ENCODE results near the gene EFEMP2. TPM values are rescaled to one million over a fixed set of nuclear protein-coding genes. Genes with fewer than 3 reads are reported as not detected.

Gene EFEMP2
- total RNA-seq, 6 experiments from 2014 or later: 5.1 to 13.9 (median 7.8) TPM

GRCh38 chr11:65816696-65817095 is 55.9 kb downstream of the EFEMP2 start:
- H3K4me3 ChIP-seq: no peak overlapping the region
- intact Hi-C loops (cut with DNase I): loop anchor here (5.0 to 10.0 kb wide), 3 partner anchors 102 to 192 kb away; partner anchors contain the start of gene KAT5 (in 2 of the 2)
- no peak for ATAC-seq

More at GRCh38 chr11:65816696-65817095, 55.9 kb downstream of the EFEMP2 start:
- H3K9me3 ChIP-seq: no peaks in the 10 kb centered on the region
- H3K27me3 ChIP-seq: no peaks in the 10 kb centered on the region
- no peak overlapping the region for H3K27ac ChIP-seq
- TF ChIP-seq POLR2A (IDR thresholded peaks at IDR 0.05) (no peak), CTCF (IDR thresholded peaks at IDR 0.05) (no peak)
- no peaks in the 10 kb centered on the region for H3K4me1 ChIP-seq
- WGBS (ENCODE audit: insufficient coverage, low coverage, low lambda C conversion rate, missing lambda C conversion rate): 65% methylated on average over 2 of the region's 3 CpGs
- no peaks in the 10 kb centered on the region for H3K36me3 ChIP-seq
- no peak for DNase-seq

Other genes starting within 250 kb of the EFEMP2 start
- 10 to 100 TPM; 21.1 to 34.1 (median 25.3) TPM for gene SIPA1, start 234.7 kb downstream of the EFEMP2 start, total RNA-seq
- gene RELA, start 209.9 kb downstream of the EFEMP2 start, total RNA-seq: 10 to 100 TPM; 27.8 to 51.1 (median 41.9) TPM
- 10 to 100 TPM; 17.8 to 30.4 (median 24.0) TPM for gene KAT5, start 160.5 kb downstream of the EFEMP2 start, total RNA-seq
- 10 to 100 TPM; 16.8 to 39.1 (median 26.1) TPM for gene RNASEH2C, start 152.0 kb downstream of the EFEMP2 start, total RNA-seq
- 10 to 100 TPM in 3 of 6 experiments, 1 to 10 TPM in 3; 5.0 to 13.5 (median 9.7) TPM for gene AP5B1, start 91.8 kb downstream of the EFEMP2 start, total RNA-seq
- not detected for gene OVOL1, start 85.7 kb downstream of the EFEMP2 start, total RNA-seq
- under 1 TPM in 3 of 6 experiments, not detected in 3; 0.16 to 0.37 (median 0.31) TPM for gene SNX32, start 38.8 kb downstream of the EFEMP2 start, total RNA-seq
- gene CFL1, start 14.6 kb downstream of the EFEMP2 start, total RNA-seq: 100 to 1,000 TPM; 219 to 503 (median 313) TPM
- 10 to 100 TPM; 14.0 to 25.6 (median 19.7) TPM for gene MUS81, start 12.4 kb downstream of the EFEMP2 start, total RNA-seq
- gene CTSW, start 7.0 kb upstream of the EFEMP2 start, total RNA-seq: 1 to 10 TPM in 3 of 6 experiments, under 1 TPM in 3; 0.49 to 1.3 (median 1.0) TPM
- 10 to 100 TPM; 19.4 to 66.1 (median 23.3) TPM for gene FIBP, start 15.7 kb upstream of the EFEMP2 start, total RNA-seq
- gene CCDC85B, start 17.9 kb upstream of the EFEMP2 start, total RNA-seq: 10 to 100 TPM in 2 of 6 experiments, 1 to 10 TPM in 4; 4.9 to 19.2 (median 6.6) TPM
- 1 to 10 TPM in 1 of 6 experiments, under 1 TPM in 3, not detected in 2; 0.35 to 1.2 (median 0.89) TPM for gene FOSL1, start 27.6 kb upstream of the EFEMP2 start, total RNA-seq
- gene C11orf68, start 46.3 kb upstream of the EFEMP2 start, total RNA-seq: 10 to 100 TPM in 4 of 6 experiments, 1 to 10 TPM in 2; 6.5 to 14.0 (median 12.4) TPM
- gene DRAP1, start 46.6 kb upstream of the EFEMP2 start, total RNA-seq: 10 to 100 TPM; 21.8 to 50.8 (median 32.6) TPM
- not detected for gene TSGA10IP, start 72.7 kb upstream of the EFEMP2 start, total RNA-seq
- gene SART1, start 88.9 kb upstream of the EFEMP2 start, total RNA-seq: 10 to 100 TPM; 14.3 to 34.1 (median 20.6) TPM
- 10 to 100 TPM; 11.5 to 22.1 (median 13.1) TPM for gene EIF1AD, start 129.4 kb upstream of the EFEMP2 start, total RNA-seq
- gene BANF1, start 129.7 kb upstream of the EFEMP2 start, total RNA-seq: 10 to 100 TPM; 30.2 to 96.9 (median 72.0) TPM
- not detected for gene CST6, start 139.2 kb upstream of the EFEMP2 start, total RNA-seq
- gene CATSPER1, start 153.7 kb upstream of the EFEMP2 start, total RNA-seq: not detected
- not detected for gene GAL3ST3, start 176.4 kb upstream of the EFEMP2 start, total RNA-seq
- 10 to 100 TPM; 52.2 to 85.4 (median 67.2) TPM for gene SF3B2, start 179.6 kb upstream of the EFEMP2 start, total RNA-seq
- 10 to 100 TPM in 4 of 6 experiments, 1 to 10 TPM in 2; 5.8 to 23.7 (median 12.5) TPM for gene PACS1, start 197.5 kb upstream of the EFEMP2 start, total RNA-seq